Kidney epithelial cell (primary cell): ENCODE data around the gene EPO. TPM values are rescaled to one million over a fixed set of nuclear protein-coding genes. Genes with fewer than 3 reads are reported as not detected.
"Not testable (repeated sequence)": the region's sequence is repeated elsewhere in the genome, so short reads cannot be mapped to it uniquely, and the experiment has no call there.

ENCODE experiments used
- DNase-seq: peaks from one replicate; pipeline ENCODE4 v3.0.0-alpha.2; 2010; ENCODE audit warnings: low read depth
- H3K27me3 ChIP-seq: 2 replicates; pipeline ENCODE4 v1.6.0; 2011; ENCODE audit warnings: low read length; ENCODE audit not compliant: control insufficient read depth, insufficient read depth
- H3K36me3 ChIP-seq: 2 replicates; pipeline ENCODE4 v1.5.1; 2011; ENCODE audit warnings: low read length; ENCODE audit not compliant: control insufficient read depth, insufficient read depth
- H3K4me3 ChIP-seq: 2 replicates; pipeline ENCODE4 v1.5.1; 2011; ENCODE audit warnings: low read depth, mild to moderate bottlenecking, control low read depth, low read length
- total RNA-seq: library from RNA; depleted of rRNA; stranded (reverse); fragments of >200 nt; gene quantifications from 2 replicates; pipeline ENCODE4 v1.2.3, GENCODE V29; 2015
- TF ChIP-seq, protein P1 (sequence below): IDR thresholded peaks from 2 replicates; pipeline ENCODE4 v1.5.1; 2011; ENCODE audit warnings: mild to moderate bottlenecking, moderate library complexity, low read length, control low read depth, inconsistent platforms; ENCODE audit not compliant: insufficient read depth, poor library complexity, severe bottlenecking

The EPO gene
- total RNA-seq, 1 donor from 2014 or later: not detected

DNA sequence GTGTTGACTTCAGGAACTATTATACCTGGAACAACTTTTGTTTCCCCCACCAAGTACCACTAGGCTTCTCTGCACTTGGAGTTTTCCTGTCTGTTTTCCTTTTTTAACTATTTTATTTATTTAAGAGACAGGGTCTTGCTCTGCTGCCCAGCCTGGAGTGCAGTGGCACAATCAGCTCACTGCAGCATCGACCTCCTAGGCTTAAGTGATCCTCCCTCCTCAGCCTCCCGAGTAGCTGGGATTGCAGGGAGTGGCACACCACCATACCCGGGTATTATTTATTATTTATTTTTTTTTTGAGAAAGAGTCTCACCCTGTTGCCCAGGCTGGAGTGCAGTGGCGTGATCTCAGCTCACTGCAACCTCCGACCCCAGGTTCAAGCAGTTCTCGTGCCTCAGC, 24.1 kb upstream of the EPO start:
- TF ChIP-seq, protein P1, sequence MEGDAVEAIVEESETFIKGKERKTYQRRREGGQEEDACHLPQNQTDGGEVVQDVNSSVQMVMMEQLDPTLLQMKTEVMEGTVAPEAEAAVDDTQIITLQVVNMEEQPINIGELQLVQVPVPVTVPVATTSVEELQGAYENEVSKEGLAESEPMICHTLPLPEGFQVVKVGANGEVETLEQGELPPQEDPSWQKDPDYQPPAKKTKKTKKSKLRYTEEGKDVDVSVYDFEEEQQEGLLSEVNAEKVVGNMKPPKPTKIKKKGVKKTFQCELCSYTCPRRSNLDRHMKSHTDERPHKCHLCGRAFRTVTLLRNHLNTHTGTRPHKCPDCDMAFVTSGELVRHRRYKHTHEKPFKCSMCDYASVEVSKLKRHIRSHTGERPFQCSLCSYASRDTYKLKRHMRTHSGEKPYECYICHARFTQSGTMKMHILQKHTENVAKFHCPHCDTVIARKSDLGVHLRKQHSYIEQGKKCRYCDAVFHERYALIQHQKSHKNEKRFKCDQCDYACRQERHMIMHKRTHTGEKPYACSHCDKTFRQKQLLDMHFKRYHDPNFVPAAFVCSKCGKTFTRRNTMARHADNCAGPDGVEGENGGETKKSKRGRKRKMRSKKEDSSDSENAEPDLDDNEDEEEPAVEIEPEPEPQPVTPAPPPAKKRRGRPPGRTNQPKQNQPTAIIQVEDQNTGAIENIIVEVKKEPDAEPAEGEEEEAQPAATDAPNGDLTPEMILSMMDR: no peak
- Histone ChIP-seq H3K36me3 (no peaks in the 10 kb centered on the region), H3K27me3 (peaks cover 4% of the 10 kb centered on the region), H3K4me3 (no peak overlapping the region)
- no peak for DNase-seq

DNA sequence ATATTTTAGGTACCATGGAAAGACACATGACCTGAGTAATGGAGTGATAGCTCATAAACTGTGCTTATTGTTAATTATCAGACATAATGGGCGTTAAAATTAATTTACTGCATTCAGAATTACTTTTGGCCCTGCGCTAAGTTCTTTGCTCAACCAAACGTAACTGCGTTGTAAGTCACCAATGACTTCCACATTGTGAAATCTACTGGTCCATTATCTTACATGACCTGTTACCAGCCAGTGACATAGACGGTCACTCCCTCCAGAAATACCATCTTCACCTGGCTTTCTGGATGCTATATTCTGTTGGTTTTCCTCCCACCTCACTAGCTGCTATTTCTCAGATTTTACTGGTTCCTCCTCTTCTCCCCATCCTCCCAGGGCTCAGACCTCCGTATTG, 21.2 kb upstream of the EPO start:
- Histone ChIP-seq H3K4me3 (no peak overlapping the region), H3K36me3 (no peaks in the 10 kb centered on the region), H3K27me3 (peaks cover 5% of the 10 kb centered on the region)
- DNase-seq: no peak
- TF ChIP-seq, protein P1: no peak

DNA sequence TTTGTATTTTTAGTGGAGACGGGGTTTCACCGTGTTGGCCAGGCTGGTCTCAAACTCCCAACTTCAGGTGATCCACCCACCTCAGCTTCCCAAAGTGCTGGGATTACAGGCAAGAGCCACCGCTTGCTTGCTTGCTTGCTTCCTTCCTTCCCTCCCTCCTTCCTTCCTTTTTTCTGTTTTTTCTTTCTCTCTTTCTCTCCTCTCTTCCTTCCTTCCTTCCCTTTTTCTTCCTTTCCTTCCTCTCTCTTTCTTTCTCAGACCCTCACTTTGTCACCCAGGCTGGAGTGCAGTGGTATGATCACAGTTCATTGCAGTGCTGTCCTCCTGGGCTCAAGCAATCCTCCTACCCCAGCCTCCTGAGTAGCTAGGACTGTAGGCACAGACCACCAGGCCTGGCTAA, 19.2 kb upstream of the EPO start:
- not testable (repeated sequence) for H3K36me3 ChIP-seq, DNase-seq, H3K27me3 ChIP-seq, H3K4me3 ChIP-seq

DNA sequence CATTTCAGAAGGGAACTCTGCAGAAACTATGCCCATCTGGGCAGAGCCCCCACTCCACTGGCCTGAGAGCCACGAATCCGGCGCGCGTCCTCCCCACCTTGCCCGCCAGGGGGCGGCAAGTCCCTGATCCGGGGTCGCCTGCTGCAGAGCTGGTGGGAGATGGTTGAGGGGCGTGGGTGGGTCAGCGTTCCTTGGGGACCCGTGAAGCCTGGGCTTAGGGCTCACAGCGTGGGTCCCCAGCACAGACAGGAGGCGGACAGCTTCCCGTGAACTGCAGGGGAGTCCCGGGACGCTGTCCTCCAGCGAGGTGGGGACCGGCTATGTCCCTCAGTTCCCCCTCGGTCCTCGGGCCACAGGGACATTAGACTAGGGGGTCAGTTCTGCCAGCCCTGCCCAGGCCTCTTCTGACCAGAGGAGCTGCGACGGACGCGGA, 14.9 kb upstream of the EPO start:
- no peak for DNase-seq
- no peaks in the 10 kb centered on the region for H3K36me3 ChIP-seq
- H3K4me3 ChIP-seq: peak overlapping the region; percentile 94
- TF ChIP-seq, protein P1: peak; percentile 96
- H3K27me3 ChIP-seq: peaks cover 3% of the 10 kb centered on the region

DNA sequence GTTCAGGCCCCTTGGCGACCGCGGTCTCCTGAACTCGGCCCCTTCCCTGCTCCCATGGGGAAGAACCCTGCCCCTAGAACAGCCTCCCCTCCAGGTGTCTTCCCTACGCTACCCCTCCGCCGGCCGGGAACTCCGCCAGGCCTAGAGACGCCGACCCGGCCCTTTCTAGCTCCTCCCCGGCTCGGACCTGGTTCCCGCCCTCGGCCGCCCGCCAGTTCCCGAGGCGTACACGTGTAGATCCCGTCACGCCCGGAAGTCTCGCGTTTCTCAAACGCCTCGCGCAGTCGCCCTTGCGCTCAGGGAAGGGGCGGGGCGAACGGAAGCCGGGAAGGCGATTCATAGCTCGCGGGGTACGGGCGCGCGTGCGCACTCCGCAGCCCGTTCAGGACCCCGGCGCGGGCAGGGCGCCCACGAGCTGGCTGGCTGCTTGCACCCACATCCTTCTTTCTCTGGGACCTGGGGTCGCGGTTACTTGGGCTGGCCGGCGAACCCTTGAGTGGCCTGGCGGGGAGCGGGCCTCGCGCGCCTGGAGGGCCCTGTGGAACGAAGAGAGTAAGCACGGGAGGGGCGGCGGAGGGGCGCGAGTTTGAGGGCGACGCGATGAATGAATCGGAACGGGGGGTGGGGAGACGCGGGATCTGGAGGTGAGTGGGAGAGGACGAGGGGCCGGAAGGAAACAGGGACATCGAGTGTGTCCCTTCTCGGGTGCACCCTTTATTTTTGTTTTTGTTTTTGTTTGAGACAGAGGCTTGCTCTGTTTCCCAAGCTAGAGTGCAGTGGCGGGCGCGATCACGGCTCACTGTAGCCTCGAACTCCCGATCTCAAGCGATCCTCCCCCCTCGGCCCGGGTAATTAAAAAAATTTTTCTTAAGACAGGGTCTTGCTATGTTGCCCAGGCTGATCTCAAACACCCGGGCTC, 14.3 kb upstream of the EPO start, which contains the start of gene POP7:
Gene POP7 (plus strand): TSS at position 369 of the 919 bp plus-strand sequence. CDS start 710 bp downstream, outside the sequence.
- peak; percentile 86 for DNase-seq
- H3K27me3 ChIP-seq: peaks cover 2% of the 10 kb centered on the region
- H3K36me3 ChIP-seq: no peaks in the 10 kb centered on the region
- TF ChIP-seq, protein P1: no peak
- peak within 1 kb of the TSS; percentile 94 for H3K4me3 ChIP-seq

DNA sequence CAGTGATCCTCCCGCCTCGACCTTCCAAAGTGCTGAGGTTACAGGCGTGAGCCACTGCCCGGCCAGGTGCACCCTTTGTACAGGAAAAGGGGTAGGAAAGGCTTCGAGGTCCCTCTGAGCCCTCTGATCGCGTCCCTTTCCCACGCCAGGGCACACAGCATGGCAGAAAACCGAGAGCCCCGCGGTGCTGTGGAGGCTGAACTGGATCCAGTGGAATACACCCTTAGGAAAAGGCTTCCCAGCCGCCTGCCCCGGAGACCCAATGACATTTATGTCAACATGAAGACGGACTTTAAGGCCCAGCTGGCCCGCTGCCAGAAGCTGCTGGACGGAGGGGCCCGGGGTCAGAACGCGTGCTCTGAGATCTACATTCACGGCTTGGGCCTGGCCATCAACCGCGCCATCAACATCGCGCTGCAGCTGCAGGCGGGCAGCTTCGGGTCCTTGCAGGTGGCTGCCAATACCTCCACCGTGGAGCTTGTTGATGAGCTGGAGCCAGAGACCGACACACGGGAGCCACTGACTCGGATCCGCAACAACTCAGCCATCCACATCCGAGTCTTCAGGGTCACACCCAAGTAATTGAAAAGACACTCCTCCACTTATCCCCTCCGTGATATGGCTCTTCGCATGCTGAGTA, 13.5 kb upstream of the EPO start:
- no peaks in the 10 kb centered on the region for H3K36me3 ChIP-seq
- TF ChIP-seq, protein P1: no peak
- H3K27me3 ChIP-seq: no peaks in the 10 kb centered on the region
- DNase-seq: no peak
- H3K4me3 ChIP-seq: peak overlapping the region; percentile 94
